ENCODE measurements around the gene LRCH1. TPM values are rescaled to one million over a fixed set of nuclear protein-coding genes. Genes with fewer than 3 reads are reported as not detected.

LRCH1 gene
- polyA plus RNA-seq, 1 experiment: 8.3 TPM

DNA sequence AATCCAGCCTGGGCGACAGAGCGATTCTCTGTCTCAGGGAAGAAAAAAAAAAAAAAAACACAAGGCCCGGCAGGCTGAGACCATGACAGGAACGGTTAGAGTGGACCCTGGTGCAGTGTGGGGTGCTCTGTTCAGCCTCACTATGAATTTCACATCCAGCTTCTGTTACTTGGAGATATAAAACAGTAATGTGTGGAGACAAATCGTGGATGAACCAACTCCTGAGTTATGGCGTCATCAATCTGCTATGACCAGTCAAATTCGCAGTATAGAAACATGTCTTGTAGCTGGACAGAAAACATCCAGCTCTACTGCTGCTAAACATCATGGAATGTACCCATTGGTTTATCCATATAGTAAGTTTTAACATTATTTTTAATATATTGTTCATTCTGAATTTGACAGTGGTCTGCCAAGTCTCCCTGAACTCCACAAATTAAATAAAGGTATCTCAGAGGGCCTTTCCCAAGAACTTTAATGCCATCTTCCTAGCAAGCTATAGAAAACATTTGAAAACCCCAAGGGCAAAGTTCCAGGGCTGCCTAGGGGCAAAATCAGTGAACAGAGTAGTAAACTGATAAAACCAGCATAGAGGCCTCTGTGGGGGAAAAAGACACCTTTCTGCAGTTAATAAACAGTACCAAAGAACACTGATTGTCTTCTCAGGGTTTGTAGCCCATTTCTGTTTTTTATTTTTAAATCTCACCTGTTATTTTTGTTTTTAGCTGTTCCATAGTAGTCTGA lies 75.8 kb downstream of the LRCH1 start:
- no peaks in the 10 kb centered on the region for H3K27me3 ChIP-seq (ENCODE audit: control insufficient read depth, insufficient read depth, low read length)
- ChIA-PET POLR2A (no interaction called here), CTCF (interaction anchor here (2.0 kb wide), 1 partner anchor 11 kb away, joined by 4 read pairs; no protein-coding TSS in a partner anchor)
- DNase-seq (ENCODE audit: low read depth): no peak
- no peaks in the 10 kb centered on the region for H3K36me3 ChIP-seq (ENCODE audit: control insufficient read depth, insufficient read depth, low read length)
- TF ChIP-seq CTCF (IDR thresholded peaks at IDR 0.05; ENCODE audit: insufficient read depth, low read depth, low read length): no peak
- H3K4me3 ChIP-seq (ENCODE audit: low read depth, low read length): no peak overlapping the region

DNA sequence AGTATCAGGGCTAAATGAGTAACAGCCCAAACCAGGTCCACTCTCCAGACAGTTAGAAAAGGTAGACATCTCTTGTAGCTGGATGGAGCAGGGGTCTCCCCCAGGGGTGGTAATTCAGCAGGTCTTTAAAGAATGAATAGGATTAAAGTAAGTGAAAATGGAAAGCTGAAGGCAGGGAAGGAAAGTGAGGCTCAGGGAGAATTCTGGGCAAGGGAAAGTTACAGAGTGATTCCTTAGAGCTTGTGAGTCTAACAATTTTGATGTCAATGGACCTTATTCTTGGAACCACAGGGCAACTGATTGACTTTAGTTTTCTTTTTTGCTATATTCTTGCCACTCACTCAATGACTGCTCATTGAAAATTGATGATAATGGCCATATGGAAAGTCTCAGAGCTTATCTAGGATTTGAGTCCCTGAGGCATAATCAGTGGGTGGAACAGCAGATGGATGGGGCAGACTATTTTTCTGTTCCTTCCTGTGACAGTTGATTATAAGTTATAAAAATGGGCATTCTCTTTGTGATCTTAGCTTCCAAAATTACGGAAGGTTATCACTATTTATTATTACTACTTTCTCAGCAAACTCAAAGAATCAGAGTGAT lies 76.9 kb downstream of the LRCH1 start:
- no peak for TF ChIP-seq CTCF (IDR thresholded peaks at IDR 0.05; ENCODE audit: insufficient read depth, low read depth, low read length)
- no peak for DNase-seq (ENCODE audit: low read depth)
- Histone ChIP-seq H3K36me3 (ENCODE audit: control insufficient read depth, insufficient read depth, low read length) (no peaks in the 10 kb centered on the region), H3K27me3 (ENCODE audit: control insufficient read depth, insufficient read depth, low read length) (no peaks in the 10 kb centered on the region), H3K4me3 (ENCODE audit: low read depth, low read length) (no peak overlapping the region)
- ChIA-PET POLR2A (no interaction called here), CTCF (interaction anchor here (1.9 to 2.0 kb wide), 2 partner anchors 10 to 15 kb away, joined by 4 read pairs; no protein-coding TSS in a partner anchor)

DNA sequence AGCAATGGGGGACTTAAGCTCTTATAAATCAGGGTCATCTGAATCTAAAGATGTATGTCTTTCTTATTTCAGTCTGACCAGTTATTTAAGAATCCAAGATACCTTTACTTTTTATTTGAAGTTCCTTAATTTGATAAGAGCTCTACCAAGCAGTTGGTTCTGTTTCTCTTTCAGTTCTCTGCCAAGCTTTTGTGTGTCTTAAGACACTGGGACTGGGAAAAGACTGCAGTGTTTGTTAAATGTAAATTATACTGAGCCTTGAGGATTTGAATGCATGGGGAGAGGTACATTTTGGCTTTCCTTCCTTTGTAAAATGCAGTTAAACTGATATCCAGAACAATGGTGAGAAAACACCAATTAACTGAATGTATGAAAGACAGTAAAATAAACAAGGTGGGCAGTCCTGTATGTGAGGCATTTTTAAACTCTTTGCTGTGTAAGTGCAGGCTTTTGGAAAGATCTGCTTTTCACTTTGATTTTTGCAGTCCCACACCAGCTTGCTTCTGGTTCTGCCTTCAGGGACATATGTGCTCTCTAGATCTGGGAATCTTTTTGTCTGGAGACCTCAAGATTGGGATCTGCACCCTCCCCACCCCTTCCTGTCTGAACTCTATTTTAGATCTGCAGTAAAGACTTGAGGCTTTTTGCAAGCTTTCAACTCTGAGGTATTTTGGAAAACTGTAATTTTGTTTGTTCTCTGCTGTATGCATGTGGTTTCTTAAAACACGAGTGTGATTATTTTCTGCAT lies 77.6 kb downstream of the LRCH1 start:
- Histone ChIP-seq H3K4me3 (ENCODE audit: low read depth, low read length) (no peak overlapping the region), H3K27me3 (ENCODE audit: control insufficient read depth, insufficient read depth, low read length) (no peaks in the 10 kb centered on the region), H3K36me3 (ENCODE audit: control insufficient read depth, insufficient read depth, low read length) (no peaks in the 10 kb centered on the region)
- DNase-seq (ENCODE audit: low read depth): no peak
- CTCF ChIA-PET: interaction anchor here (1.9 kb wide), 1 partner anchor 14 kb away, joined by 4 read pairs; no protein-coding TSS in a partner anchor
- POLR2A ChIA-PET: no interaction called here
- TF ChIP-seq CTCF (IDR thresholded peaks at IDR 0.05; ENCODE audit: insufficient read depth, low read depth, low read length): no peak

GRCh38 chr13:46631179-46631542 lies 78.2 kb downstream of the LRCH1 start:
- POLR2A ChIA-PET: no interaction called here
- no peak for TF ChIP-seq CTCF (IDR thresholded peaks at IDR 0.05; ENCODE audit: insufficient read depth, low read depth, low read length)
- no peak for DNase-seq (ENCODE audit: low read depth)
- CTCF ChIA-PET: interaction anchor here (1.9 kb wide), 1 partner anchor 14 kb away, joined by 4 read pairs; no protein-coding TSS in a partner anchor
- Histone ChIP-seq H3K36me3 (ENCODE audit: control insufficient read depth, insufficient read depth, low read length) (no peaks in the 10 kb centered on the region), H3K27me3 (ENCODE audit: control insufficient read depth, insufficient read depth, low read length) (no peaks in the 10 kb centered on the region), H3K4me3 (ENCODE audit: low read depth, low read length) (no peak overlapping the region)

DNA sequence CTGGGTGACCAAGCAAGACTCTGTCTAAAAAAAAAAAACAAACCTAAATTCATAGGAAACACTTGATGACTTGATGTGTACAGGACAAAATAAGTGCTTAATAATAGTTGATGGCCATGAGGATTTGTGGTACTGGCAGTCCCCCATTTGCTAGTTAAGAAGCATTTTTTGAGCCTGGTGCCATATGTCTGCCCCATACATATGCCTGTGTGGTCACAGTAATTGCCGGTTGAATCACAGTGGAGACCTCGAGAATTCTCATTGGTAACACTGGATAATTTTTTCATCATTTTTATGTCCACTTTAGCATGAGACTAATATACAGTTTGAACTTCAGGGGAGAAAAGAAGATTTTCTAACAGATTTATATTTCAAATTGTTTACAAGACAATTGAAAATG lies 79.2 kb downstream of the LRCH1 start:
- Histone ChIP-seq H3K4me3 (ENCODE audit: low read depth, low read length) (no peak overlapping the region), H3K36me3 (ENCODE audit: control insufficient read depth, insufficient read depth, low read length) (no peaks in the 10 kb centered on the region), H3K27me3 (ENCODE audit: control insufficient read depth, insufficient read depth, low read length) (no peaks in the 10 kb centered on the region)
- no peak for TF ChIP-seq CTCF (IDR thresholded peaks at IDR 0.05; ENCODE audit: insufficient read depth, low read depth, low read length)
- ChIA-PET POLR2A (no interaction called here), CTCF (no interaction called here)
- DNase-seq (ENCODE audit: low read depth): no peak

Data from BJ (cell line).